BLaER1 (cell line): ENCODE data around the gene CAMKV.
"Not testable (repeated sequence)": the region's sequence is repeated elsewhere in the genome, so short reads cannot be mapped to it uniquely, and the experiment has no call there.

Source experiments
- H3K27ac ChIP-seq: shearing (Covaris generic); formaldehyde crosslinking; 2 replicates; pipeline ENCODE4 v1.8.1; 2022
- H3K27me3 ChIP-seq: shearing (Covaris generic); formaldehyde crosslinking; 2 replicates; pipeline ENCODE4 v1.8.1; 2022
- H3K36me3 ChIP-seq: shearing (Covaris generic); formaldehyde crosslinking; 2 replicates; pipeline ENCODE4 v1.8.1; 2022
- H3K4me1 ChIP-seq: shearing (Covaris generic); formaldehyde crosslinking; 2 replicates; pipeline ENCODE4 v1.8.1; 2022
- H3K4me2 ChIP-seq: shearing (Covaris generic); formaldehyde crosslinking; 2 replicates; pipeline ENCODE4 v1.8.1; 2022
- H3K4me3 ChIP-seq: shearing (Covaris generic); formaldehyde crosslinking; 2 replicates; pipeline ENCODE4 v1.8.1; 2022
- H3K9ac ChIP-seq: shearing (Covaris generic); formaldehyde crosslinking; 2 replicates; pipeline ENCODE4 v1.8.1; 2022
- H3K9me3 ChIP-seq: shearing (Covaris generic); formaldehyde crosslinking; 2 replicates; pipeline ENCODE4 v1.8.1; 2022
- H4K20me1 ChIP-seq: shearing (Covaris generic); formaldehyde crosslinking; 2 replicates; pipeline ENCODE4 v1.8.1; 2022
- Cebpa-rat ChIP-seq: shearing (Covaris generic); IDR thresholded peaks from 2 replicates; pipeline ENCODE4 v1.8.1; 2022

CAMKV gene, protein sequence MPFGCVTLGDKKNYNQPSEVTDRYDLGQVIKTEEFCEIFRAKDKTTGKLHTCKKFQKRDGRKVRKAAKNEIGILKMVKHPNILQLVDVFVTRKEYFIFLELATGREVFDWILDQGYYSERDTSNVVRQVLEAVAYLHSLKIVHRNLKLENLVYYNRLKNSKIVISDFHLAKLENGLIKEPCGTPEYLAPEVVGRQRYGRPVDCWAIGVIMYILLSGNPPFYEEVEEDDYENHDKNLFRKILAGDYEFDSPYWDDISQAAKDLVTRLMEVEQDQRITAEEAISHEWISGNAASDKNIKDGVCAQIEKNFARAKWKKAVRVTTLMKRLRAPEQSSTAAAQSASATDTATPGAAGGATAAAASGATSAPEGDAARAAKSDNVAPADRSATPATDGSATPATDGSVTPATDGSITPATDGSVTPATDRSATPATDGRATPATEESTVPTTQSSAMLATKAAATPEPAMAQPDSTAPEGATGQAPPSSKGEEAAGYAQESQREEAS

DNA sequence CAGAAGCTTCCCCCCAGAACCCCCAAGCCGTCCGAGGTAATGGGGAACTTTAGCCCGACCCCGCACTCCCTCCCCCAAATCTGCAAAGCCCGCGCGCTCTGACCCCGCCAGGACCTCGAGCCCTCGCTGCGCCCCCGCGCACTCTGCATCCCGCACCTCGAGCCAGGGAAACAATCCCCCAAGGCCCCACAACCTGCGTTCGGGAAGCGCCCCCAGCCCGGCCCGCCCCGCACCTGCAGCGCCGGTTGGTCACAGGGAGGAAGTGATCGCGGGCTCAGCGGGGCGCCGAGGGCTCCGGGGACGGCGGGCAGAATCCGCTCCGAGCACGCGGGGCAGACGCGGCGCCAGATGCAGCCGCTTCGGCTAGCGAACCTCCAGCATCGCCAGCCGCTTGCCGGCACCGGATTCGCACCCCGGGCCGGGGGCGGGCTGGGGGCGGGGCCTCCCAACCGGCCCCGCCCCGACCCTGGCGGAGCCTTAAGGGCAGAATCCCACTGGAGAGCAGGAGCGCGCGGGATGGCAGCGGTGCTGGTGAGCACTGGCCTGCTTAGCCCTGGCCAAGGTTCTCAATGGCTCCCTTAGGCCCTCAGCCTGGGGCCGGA, at the start of gene CAMKV:
TSS of gene CAMKV (minus strand) at position 382 of the 602 bp plus-strand sequence. CDS start 7,518 bp downstream, outside the sequence.
- Histone ChIP-seq H3K27ac (no peak within 1 kb of the TSS), H3K9ac (peak within 1 kb of the TSS; percentile 10; the same call in 1 of the 2 replicates), H3K36me3 (no peaks in the 10 kb centered on the region), H4K20me1 (peaks cover 32% of the 10 kb centered on the region), H3K27me3 (peaks cover 35% of the 10 kb centered on the region), H3K9me3 (no peaks in the 10 kb centered on the region), H3K4me2 (peak within 1 kb of the TSS; percentile 95), H3K4me3 (peak within 1 kb of the TSS; percentile 63), H3K4me1 (peaks cover 53% of the 10 kb centered on the region)
- TF ChIP-seq Cebpa-rat: no peak

DNA sequence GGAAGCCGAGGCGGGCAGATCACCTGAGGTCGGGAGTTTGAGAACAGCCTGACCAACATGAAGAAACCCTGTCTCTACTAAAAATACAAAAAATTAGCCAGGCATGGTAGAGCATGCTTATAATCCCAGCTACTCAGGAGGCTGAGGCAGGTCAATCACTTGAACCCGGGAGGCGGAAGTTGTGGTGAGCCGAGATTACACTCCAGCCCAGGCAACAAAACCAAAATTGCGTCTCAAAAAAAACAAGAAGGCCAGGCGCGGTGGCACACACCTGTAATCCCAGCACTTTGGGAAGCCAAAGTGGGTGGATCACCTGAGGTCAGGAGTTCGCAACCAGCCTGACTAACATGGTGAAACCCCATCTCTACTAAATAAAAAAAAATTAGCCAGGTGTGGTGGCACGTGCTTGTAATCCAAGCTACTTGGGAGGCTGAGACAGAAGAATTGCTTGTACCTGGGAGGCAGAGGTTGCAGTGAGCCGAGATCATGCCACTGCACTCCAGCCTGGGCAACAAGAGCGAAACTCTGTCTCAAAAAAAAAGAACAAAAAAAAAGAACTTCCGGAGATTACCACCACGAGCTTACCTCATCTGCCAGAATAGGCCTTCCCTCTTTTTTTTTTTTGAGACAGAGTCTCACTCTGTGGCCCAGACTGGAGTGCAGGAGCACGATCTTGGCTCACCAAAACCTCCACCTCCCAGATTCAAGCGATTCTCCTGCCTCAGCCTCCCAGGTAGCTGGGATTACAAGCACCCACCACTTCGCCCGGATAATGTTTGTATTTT, 48.3 kb upstream of the CAMKV start:
- Histone ChIP-seq H4K20me1 (peaks cover 16% of the 10 kb centered on the region; the same call in 1 of the 2 replicates), H3K4me2 (peak overlapping the region; percentile 53), H3K4me1 (peaks cover 20% of the 10 kb centered on the region)

DNA sequence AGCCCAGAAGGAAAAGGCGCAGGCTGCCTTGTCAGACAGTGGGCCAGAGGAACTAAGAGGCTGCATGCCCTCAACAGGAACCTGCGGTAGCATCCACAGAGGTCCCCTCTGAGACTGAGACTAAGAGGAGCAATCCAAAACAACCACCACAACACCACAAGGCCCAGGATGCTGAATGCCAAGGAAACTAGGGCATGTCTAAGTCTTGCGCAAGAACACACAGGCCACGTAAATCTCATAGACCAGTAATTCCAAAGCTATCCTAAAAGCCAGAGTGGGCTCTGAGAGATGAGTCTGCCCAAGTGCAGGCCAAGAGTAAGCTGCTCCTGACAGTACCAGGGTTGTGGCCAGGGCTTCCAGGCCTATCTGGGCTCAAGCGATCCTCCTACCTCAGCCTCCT, 47.0 kb upstream of the CAMKV start:
- no peak overlapping the region for H3K4me2 ChIP-seq
- peak; percentile 96 for TF ChIP-seq Cebpa-rat
- H3K27me3 ChIP-seq: no peaks in the 10 kb centered on the region
- H3K4me1 ChIP-seq: peaks cover 27% of the 10 kb centered on the region
- 0 out of 2 replicates have a peak overlapping the region, but pooled peaks have one; percentile 3 for H3K27ac ChIP-seq
- peaks cover 25% of the 10 kb centered on the region for H3K36me3 ChIP-seq
- no peaks in the 10 kb centered on the region for H3K9me3 ChIP-seq
- H3K4me3 ChIP-seq: no peak overlapping the region
- no peak overlapping the region for H3K9ac ChIP-seq
- peaks cover 16% of the 10 kb centered on the region; the same call in 1 of the 2 replicates for H4K20me1 ChIP-seq

More for the DNA sequence above, 48.3 kb upstream of the CAMKV start:
- Histone ChIP-seq H3K36me3 (peaks cover 12% of the 10 kb centered on the region), H3K27ac (peak overlapping the region; percentile 38; the same call in 1 of the 2 replicates)
- H3K9ac ChIP-seq, H3K4me3 ChIP-seq, H3K27me3 ChIP-seq, H3K9me3 ChIP-seq: not testable (repeated sequence)

DNA sequence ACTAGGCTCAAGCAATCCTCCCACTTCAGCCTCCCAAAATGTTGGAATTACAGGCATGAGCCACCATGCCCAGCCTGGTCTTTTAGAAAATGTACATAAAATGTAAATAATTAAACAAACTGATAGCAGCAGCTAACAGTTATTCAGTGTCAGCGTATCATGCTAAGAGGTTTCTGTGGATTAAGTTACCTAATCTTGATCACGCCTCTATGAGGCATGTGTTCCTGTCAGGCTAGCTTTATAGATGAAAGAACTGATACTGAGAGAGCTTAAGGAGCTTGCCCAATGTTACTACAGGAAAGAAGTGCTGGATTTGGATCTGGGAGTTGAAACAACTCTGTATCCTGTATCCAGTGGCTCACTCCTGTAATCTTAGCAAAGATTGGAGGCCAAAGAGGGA, 45.2 kb upstream of the CAMKV start:
- TF ChIP-seq Cebpa-rat: no peak
- Histone ChIP-seq H3K36me3 (peaks cover 42% of the 10 kb centered on the region), H3K4me1 (peaks cover 33% of the 10 kb centered on the region), H4K20me1 (peaks cover 20% of the 10 kb centered on the region; the same call in 1 of the 2 replicates), H3K9ac (no peak overlapping the region), H3K27ac (no peak overlapping the region), H3K4me3 (no peak overlapping the region), H3K27me3 (no peaks in the 10 kb centered on the region), H3K4me2 (no peak overlapping the region), H3K9me3 (no peaks in the 10 kb centered on the region)

DNA sequence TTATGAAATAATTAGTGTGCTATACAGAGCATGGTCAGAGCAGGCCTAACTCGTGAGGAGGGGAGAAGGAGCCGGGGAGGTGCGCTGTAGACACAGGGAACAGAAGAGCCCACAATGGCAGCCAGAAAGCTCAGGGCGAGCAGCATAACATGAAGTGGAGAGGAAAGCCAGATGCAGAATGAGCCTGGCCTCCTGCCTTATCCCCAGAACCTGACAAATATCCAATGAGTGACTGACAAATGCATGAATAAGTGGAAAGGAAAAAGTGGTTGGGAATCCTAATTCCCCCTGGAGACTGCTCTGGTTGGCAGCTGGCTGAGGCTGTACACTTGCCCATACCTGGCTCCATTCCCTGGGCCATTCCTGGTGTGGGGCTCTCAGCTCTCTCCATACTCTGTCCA, 43.2 kb upstream of the CAMKV start:
- Histone ChIP-seq H3K4me1 (peaks cover 23% of the 10 kb centered on the region), H3K9ac (no peak overlapping the region), H3K4me2 (no peak overlapping the region), H3K27ac (no peak overlapping the region), H3K9me3 (no peaks in the 10 kb centered on the region), H3K4me3 (no peak overlapping the region), H3K27me3 (no peaks in the 10 kb centered on the region), H3K36me3 (peaks cover 62% of the 10 kb centered on the region), H4K20me1 (peaks cover 20% of the 10 kb centered on the region; the same call in 1 of the 2 replicates)
- no peak for TF ChIP-seq Cebpa-rat

DNA sequence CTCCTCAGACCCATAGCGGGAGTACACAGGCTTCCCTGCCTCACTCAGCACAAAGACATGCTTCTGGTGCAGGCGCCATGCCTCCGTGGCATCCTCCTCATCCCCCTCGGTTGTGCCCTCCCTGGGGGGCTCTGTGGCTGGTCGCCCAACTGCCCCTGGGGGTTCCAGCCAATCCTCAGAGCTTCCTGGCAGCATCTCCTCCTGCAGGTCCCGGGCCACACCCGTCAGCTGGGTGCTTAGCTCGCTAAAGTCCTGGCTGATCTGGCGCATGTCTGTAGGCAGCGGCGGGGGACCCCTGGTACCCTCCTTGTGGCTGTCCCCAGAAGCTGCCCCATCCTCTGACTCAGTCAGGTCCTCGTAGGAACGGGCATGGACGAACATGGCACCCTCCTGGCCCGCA, 41.9 kb upstream of the CAMKV start:
- Histone ChIP-seq H3K4me2 (peak overlapping the region; percentile 74), H3K9ac (peak overlapping the region; percentile 60), H3K27ac (peak overlapping the region; percentile 23; the same call in 1 of the 2 replicates)

DNA sequence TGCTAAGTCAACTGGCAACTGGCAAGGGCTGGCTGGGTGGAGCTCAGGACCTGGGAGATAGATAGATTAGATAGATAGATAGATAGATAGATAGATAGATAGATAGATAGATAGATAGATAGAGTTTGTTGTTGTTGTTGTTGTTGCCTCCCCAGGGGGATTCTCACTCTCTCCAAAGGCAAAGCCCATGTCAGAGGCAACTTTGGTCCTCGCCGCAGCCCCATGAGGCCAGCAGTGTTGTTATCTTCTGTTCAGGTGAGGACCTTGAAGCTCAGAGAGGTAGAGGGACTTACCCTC, 41.4 kb upstream of the CAMKV start:
- Histone ChIP-seq H3K4me3 (no peak overlapping the region), H3K9me3 (no peaks in the 10 kb centered on the region), H3K27ac (peak overlapping the region; percentile 23; the same call in 1 of the 2 replicates), H3K4me2 (peak overlapping the region; percentile 74), H3K9ac (0 out of 2 replicates have a peak overlapping the region, but pooled peaks have one; percentile 60), H3K36me3 (peaks cover 53% of the 10 kb centered on the region), H3K27me3 (no peaks in the 10 kb centered on the region), H4K20me1 (peaks cover 9% of the 10 kb centered on the region; the same call in 1 of the 2 replicates), H3K4me1 (peaks cover 20% of the 10 kb centered on the region)
- no peak for TF ChIP-seq Cebpa-rat

More for the DNA sequence above, 41.9 kb upstream of the CAMKV start:
- Histone ChIP-seq H3K4me3 (no peak overlapping the region), H3K4me1 (peaks cover 17% of the 10 kb centered on the region), H3K36me3 (peaks cover 56% of the 10 kb centered on the region), H3K9me3 (no peaks in the 10 kb centered on the region), H4K20me1 (peaks cover 15% of the 10 kb centered on the region; the same call in 1 of the 2 replicates), H3K27me3 (no peaks in the 10 kb centered on the region)
- no peak for TF ChIP-seq Cebpa-rat

DNA sequence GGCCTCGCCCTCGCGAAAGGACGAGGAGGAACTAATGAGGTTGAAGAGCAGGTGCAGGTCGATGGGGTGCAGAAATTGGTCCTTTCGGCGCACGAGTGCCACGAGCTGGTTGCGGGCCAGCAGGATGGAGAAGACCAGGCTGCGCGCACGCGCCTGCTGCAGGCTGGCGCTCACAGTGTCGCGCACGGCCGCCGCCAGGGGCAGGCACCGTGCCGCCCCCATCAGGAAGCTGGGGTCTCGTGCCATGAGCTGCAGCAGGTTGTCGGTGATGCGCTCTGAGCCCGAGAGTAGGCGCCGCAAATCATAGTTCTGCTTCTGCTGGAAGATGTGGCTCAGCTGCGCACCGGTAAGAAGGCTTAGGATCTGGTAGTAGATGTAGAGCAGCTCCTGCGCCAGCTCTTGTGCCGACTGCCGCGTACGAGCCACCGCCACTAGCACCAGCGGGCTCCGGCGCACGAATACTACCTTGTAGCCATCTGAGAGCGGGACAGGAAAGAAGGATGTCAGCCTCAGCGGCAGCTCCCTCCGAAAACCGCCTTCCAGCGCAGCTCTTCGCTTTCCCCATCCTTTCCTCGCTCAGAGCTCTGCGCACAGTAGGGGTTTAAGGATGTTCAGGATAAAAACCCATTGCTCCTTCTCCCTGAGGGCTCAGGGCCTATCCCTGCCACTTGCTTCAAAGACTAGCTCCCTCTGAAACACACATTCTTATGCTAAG, 40.9 kb upstream of the CAMKV start:
- no peak overlapping the region for H3K9ac ChIP-seq
- 0 out of 2 replicates have a peak, but pooled peaks cover 4% of the 10 kb centered on the region for H4K20me1 ChIP-seq
- H3K9me3 ChIP-seq: no peaks in the 10 kb centered on the region
- peaks cover 25% of the 10 kb centered on the region for H3K4me1 ChIP-seq
- H3K27ac ChIP-seq: no peak overlapping the region
- no peak for TF ChIP-seq Cebpa-rat
- no peak overlapping the region for H3K4me3 ChIP-seq
- H3K4me2 ChIP-seq: no peak overlapping the region
- H3K27me3 ChIP-seq: no peaks in the 10 kb centered on the region
- H3K36me3 ChIP-seq: peaks cover 53% of the 10 kb centered on the region
